AG04449 (cell line): ENCODE measurements around the gene POLD4.

Experiments
- CTCF ChIA-PET: fragments of 350-600 bp; formaldehyde crosslinking; extraction: SDS; loops from one replicate; lab custom pipeline; 2021; ENCODE audit warnings: antibody characterized with exemption; lab: Yijun Ruan, JAX
- POLR2A ChIA-PET: fragments of 400-600, 350-600 bp; formaldehyde crosslinking; extraction: SDS; loops from one replicate; lab custom pipeline; 2020; ENCODE audit warnings: antibody characterized with exemption, inconsistent platforms; lab: Yijun Ruan, JAX
- DNase-seq: peaks from one replicate; pipeline ENCODE4 v3.0.0-alpha.2; 2010; ENCODE audit warnings: low read depth, low spot score
- H3K4me3 ChIP-seq: 2 replicates; pipeline ENCODE4 v1.5.1; 2011; ENCODE audit warnings: low read depth, mild to moderate bottlenecking, control low read depth, low read length
- TF ChIP-seq, protein P1 (sequence below): IDR thresholded peaks from one replicate; pipeline ENCODE4 v1.5.1; 2011; ENCODE audit warnings: mild to moderate bottlenecking, moderate library complexity, low read length, control low read depth, inconsistent platforms; ENCODE audit not compliant: insufficient read depth; ENCODE audit errors: missing control alignments

The POLD4 gene

DNA sequence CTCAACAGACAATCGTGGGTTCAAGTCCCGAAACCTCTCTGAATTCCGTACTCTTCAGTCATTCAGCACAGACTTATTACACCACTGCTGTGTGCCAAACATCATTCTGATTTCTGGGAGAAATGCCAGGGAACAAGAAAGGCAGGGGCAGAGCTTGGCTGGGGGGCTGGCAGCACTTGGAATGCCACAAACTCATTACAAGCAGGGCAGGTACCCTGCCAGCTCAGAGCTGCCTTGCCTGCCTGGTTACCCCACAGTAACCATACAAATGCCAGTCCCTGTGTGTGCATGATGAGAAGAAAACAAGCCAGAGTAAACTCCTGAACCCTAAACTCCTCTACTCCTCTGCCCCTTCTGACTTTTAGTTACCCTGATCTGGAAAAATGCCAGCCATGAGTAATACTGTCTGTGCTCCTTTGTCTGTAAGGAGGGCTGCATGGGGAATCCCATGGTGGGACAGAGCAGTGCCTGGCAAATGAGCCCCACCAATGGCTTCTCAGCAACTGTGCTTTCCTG is 31.6 kb upstream of the POLD4 start:
- ChIA-PET POLR2A (interaction anchor here (0.6 to 1.3 kb wide), 3 partner anchors 31 to 33 kb away, joined by 3 to 4 read pairs (median 3); partner anchors contain the start of gene POLD4), CTCF (interaction anchor here (0.9 to 47.5 kb wide), 6 partner anchors 4 to 122 kb away, joined by 5 to 2108 read pairs (median 238); partner anchors contain the start of genes CLCF1, POLD4, PPP1CA and RAD9A)
- no peak for DNase-seq
- no peak overlapping the region for H3K4me3 ChIP-seq
- TF ChIP-seq, protein P1, sequence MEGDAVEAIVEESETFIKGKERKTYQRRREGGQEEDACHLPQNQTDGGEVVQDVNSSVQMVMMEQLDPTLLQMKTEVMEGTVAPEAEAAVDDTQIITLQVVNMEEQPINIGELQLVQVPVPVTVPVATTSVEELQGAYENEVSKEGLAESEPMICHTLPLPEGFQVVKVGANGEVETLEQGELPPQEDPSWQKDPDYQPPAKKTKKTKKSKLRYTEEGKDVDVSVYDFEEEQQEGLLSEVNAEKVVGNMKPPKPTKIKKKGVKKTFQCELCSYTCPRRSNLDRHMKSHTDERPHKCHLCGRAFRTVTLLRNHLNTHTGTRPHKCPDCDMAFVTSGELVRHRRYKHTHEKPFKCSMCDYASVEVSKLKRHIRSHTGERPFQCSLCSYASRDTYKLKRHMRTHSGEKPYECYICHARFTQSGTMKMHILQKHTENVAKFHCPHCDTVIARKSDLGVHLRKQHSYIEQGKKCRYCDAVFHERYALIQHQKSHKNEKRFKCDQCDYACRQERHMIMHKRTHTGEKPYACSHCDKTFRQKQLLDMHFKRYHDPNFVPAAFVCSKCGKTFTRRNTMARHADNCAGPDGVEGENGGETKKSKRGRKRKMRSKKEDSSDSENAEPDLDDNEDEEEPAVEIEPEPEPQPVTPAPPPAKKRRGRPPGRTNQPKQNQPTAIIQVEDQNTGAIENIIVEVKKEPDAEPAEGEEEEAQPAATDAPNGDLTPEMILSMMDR = no peak

DNA sequence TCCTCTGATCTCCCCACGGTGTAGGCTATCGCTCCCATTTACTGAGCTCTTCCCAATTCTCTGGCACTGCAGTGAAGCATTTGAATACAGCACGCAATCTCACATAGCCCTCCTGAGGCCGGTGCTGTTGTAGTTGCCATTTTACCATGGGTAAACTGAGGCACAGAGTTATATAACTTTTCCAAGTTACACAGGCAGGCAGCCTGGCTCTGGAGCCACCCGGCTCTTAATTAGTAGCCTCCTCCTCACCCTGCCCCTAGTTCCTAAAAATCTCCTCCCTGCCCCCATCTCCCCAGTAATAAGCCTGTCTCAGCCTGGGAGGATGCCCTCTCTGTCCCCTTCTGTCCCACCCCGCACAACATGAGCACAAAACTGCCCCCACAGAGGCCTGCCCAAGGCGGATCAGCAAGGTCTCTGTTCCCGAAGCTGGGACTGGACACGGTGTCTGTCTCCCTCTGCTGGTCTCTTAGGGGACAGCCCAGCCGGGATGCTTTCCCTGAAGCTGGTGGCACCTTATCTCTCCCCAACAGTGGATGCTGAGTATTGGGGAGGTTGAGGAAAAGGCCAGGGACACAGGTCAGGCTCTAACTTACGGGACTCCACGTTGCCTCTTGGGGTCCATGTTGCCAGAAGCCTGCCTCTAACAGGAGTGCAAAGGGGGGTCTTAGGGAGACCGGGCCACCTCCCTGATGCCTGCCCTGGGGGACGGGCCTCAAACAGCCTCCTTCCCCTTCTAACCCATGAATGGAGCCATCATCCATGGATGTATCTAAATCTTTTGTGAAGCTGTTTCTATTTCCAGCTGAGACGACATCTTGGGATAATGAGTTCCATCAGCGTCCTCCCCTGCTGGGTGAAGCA is 29.2 kb upstream of the POLD4 start:
- CTCF ChIA-PET = interaction anchor here (0.6 to 47.5 kb wide), 28 partner anchors 2 to 327 kb away, joined by 3 to 2108 read pairs (median 4); partner anchors contain the start of genes AIP, ANKRD13D, CDK2AP2 and CLCF1
- POLR2A ChIA-PET = interaction anchor here (0.6 to 1.5 kb wide), 9 partner anchors 9 to 84 kb away, joined by 3 to 10 read pairs (median 5); partner anchors contain the start of genes CLCF1, POLD4 and RAD9A
- TF ChIP-seq, protein P1 = peak; percentile 94
- H3K4me3 ChIP-seq = no peak overlapping the region
- no peak for DNase-seq

DNA sequence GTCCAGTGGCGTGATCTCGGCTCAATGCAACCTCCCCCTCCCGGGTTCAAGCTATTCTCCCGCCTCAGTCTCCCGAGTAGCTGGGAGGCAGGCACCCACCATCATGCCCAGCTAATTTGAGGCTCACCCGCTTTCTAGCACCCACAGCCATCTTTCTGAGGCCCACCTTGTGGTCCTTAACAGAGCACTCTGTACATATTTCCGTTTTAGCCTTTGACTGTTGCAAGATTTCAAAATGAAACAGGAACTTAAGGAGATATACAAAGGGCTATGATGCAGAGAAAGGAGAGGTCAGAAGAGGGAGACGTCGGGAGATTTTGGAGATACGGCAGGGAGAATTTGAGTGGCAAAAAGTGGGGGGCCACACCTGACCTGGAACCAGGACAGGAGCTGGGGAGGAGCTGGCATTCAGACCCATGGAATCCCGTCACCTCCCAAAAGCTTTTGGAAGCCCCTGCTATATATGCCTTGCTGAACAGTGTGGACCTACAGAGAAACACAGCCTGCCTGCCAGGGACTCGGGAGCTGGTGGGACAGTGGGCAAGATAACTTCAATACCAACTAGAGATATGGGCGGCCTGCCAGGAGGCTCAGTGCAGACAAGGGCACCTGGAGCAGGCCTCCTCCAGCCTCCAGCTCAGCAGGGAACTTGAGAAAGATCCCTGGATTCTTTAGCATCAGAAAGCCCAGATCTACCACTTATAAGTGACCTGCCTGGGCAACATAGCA is 28.1 kb upstream of the POLD4 start:
- DNase-seq = no peak
- TF ChIP-seq, protein P1 = no peak
- ChIA-PET CTCF (interaction anchor here (0.8 to 47.5 kb wide), 21 partner anchors 1 to 325 kb away, joined by 3 to 2108 read pairs (median 8); partner anchors contain the start of genes ANKRD13D, CLCF1, GRK2 and POLD4), POLR2A (interaction anchor here (0.7 to 2.9 kb wide), 5 partner anchors 8 to 83 kb away, joined by 3 to 17 read pairs (median 6); partner anchors contain the start of genes CLCF1 and POLD4)
- H3K4me3 ChIP-seq = no peak overlapping the region

DNA sequence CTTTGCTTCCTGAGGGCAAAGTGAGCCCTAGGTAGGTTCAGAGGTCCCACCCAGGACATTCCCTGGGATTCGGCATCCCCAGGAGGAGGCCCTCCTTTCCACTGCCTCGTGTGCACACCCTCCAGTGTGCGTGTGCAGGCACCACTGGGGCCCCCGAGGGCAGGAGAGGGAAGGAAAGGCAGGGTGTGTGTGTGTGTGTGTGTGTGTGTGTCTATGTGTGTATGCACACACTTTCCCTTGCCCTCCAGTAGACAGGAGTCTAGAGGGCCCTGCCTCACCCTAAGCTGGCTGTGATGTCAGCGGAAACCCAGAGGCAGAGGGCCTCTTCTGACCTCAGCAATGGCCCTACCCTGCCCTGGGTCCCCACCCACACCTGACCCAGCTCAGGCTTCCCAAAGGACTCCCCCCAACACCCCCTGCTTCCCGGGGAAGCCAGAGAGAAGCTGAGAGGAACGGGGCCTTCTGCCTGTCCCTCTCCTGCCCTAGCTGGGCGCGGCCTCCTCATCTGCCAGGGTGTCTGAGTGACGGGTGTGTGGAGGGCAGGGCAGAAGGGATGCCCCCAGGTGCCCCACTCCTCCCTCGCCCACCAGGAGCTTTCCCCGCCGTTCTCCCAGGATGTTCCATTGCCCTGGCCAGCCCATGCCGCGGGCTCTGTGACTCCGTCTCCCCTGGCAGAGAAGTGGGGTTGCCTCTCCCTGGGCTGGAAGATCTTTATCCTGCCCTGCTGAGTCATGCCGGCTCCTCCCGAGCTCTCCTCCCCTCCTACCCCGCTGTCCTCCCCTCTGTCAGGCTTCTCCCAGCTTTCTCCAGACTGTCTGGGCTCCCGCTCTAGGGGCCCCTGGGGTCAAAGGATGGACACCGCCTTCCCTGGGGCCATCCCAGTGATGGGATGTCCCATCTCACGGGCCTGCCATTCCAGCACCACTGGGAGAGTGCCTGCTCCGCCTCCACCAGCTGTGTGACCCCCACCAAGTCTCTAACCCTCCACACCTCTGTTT is 26.0 kb upstream of the POLD4 start:
- no peak overlapping the region for H3K4me3 ChIP-seq
- no peak for DNase-seq
- TF ChIP-seq, protein P1 = no peak
- CTCF ChIA-PET = interaction anchor here (1.1 to 47.5 kb wide), 7 partner anchors 2 to 324 kb away, joined by 3 to 2108 read pairs (median 167); partner anchors contain the start of genes CLCF1, GRK2, POLD4 and PPP1CA
- POLR2A ChIA-PET = interaction anchor here (0.6 to 2.9 kb wide), 5 partner anchors 8 to 117 kb away, joined by 3 to 17 read pairs (median 3); partner anchors contain the start of gene POLD4

DNA sequence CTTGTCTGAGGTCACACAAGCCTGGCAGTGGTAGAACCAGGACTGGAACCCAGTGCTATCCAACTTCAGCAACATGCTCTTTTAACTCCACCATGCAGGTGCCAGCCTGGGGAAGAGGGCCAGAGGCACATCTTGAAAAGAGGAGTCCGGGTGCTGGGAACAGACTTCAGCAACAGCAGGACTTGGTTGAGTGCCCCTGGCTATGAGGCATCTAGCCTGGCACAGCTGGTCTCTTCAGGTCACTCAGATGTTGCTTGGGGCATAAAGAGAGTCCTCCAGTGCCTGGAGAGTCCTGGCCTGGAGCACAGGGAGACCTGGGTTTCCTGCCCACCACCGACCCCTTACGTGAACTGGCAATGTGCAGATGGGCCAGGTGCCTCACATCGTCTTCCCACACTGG is 25.2 kb upstream of the POLD4 start:
- TF ChIP-seq, protein P1 = no peak
- CTCF ChIA-PET = interaction anchor here (9.1 to 47.5 kb wide), 5 partner anchors 2 to 115 kb away, joined by 97 to 2108 read pairs (median 310); partner anchors contain the start of genes CLCF1, POLD4, PPP1CA and RAD9A
- POLR2A ChIA-PET = interaction anchor here (1.0 to 2.9 kb wide), 2 partner anchors 25 to 116 kb away, joined by 3 to 17 read pairs; partner anchors contain the start of gene POLD4
- no peak for DNase-seq
- H3K4me3 ChIP-seq = no peak overlapping the region
